GM18951 (cell line): ENCODE results near the gene RABGAP1L.

Experiments
- POLR2A ChIP-seq: IDR thresholded peaks from 4 replicates; pipeline ENCODE4 v1.6.1; 2011; ENCODE audit warnings: mild to moderate bottlenecking; ENCODE audit not compliant: insufficient read length, insufficient read depth; ENCODE audit errors: extremely low read depth
- in situ Hi-C: fragments of 300-500 bp; cut with MboI; formaldehyde crosslinking; loops from one replicate; pipeline ENCODE4 v1.12.0; 2022; ENCODE audit warnings: low sequenced_read_pairs, mixed read lengths, inconsistent platforms; ENCODE audit not compliant: unreplicated experiment

RABGAP1L gene

DNA sequence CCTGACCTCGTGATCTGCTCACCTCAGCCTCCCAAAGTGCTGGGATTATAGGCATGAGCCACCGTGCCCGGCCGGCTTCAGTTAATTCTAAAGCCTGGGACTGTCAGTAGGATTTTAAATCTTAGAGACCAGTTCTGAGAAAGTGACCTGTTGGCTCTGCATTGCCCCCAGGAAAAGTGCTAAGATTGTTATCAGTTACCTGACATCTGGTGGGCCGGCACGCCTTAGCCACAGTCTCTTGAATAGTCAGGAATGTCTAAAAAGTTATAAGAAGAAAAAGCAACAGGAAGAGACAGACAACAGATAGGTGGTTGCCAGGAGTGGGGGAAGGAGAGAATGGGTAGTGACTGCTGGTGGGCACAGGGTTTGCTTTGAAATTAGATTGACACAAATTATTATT, 35.1 kb downstream of the RABGAP1L start:
- in situ Hi-C loops: no loop called here

DNA sequence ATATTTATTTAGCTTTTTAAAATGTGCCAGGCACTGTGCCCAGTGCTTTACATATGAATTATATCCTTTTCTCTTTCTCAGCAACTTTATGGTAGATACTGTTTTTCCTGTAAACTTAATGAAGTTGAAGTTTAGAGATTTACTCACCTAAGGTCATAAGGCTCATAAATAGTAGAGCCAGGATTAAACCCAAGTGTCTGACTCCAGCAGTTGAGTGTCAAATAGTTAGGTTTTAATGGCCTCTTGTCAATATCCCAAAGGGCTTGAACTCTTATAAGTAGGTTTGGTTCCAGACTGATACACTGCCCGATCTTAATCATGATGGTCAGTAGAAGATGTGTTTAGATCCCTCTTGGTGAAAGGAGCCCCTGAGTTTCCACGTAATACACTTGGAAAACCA, 37.8 kb downstream of the RABGAP1L start:
- in situ Hi-C loops: no loop called here
- TF ChIP-seq POLR2A: no peak

More for the DNA sequence above, 35.1 kb downstream of the RABGAP1L start:
- TF ChIP-seq POLR2A: no peak

DNA sequence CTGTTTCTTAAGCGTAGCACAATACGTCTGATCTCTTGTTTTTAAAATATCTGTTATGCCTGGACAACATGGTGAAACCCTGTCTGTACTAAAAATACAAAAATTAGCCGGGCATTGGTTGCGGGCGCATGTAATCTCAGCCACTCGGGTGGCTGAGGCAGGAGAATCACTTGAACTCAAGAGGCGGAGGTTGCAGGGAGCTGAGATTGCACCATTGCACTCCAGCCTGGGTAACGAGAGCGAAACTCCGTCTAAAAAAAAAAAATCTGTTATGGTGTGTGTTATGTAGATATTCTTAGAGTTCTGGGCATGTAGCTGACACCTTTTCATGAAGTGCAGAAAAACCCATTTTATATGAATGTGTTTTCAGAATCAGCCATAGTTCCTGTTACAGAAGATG, 38.2 kb downstream of the RABGAP1L start:
- in situ Hi-C loops: no loop called here
- TF ChIP-seq POLR2A: no peak

DNA sequence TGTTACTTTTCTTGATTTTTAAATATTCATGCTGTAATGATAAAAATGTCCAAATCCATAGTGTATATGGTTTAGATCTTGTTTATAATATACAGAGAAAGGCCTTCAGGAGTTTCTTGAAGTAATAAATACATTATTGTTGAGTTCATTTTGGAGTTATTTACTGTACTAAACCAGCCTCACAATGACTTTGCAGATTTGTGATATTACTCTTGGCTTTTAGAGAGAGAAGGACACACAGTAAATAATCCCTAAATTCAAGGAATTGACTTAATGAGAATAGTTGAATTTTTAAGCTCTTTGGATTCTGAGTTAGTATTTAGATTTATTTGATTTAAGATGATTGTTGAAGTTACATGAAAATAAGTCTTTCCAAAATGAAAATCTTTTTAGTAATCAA, 38.9 kb downstream of the RABGAP1L start:
- in situ Hi-C loops: no loop called here
- TF ChIP-seq POLR2A: no peak

DNA sequence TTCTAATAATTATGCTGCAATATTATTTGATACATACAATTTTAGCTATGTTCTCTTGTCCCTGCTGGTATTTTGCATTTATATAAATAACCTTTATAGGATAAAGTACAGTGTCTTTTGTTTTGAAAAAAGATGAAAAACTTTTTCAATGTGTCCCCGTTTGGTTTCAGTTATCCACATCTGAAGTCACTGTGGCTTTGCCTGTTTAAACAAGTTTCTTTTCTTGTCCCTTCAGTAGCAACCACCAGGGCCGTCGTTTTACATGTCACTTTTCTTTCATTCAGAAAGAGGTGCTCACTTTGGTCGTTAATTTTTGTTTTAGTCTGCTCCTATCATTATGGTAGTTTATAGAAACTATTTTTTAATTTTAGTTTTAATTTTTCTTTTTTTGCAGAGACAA, 41.4 kb downstream of the RABGAP1L start:
- TF ChIP-seq POLR2A: no peak
- in situ Hi-C loops: loop anchor here (25.0 kb wide), 1 partner anchor 738 kb away; no protein-coding TSS in a partner anchor

DNA sequence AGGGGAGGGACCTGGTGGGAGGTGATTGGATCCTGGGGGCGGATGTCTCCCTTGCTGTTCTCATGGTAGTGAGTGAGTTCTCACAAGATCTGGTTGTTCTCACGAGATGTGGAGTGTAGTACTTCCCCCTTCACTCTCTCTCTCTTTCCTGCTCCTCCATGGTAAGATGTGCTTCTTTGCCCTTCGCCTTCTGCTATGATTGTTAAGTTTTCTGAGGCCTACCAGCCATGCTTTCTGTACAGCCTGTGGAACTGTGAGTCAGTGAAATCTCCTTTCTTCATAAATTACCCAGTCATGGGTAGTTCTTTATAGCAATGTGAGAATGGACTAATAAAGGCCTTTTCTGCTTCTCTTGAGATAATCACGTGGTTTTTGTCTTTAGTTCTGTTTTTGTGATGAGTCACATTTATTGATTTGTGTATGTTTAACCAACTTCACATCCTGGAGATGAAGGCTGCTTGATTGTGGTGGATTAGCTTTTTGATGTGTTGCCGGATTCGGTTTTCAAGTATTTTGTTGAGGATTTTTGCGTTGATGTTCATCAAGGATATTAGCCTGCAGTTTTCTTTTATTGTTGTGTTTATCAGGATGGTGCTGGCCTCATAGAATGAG, 45.5 kb downstream of the RABGAP1L start:
- TF ChIP-seq POLR2A: no peak
- in situ Hi-C loops: loop anchor here (25.0 kb wide), 1 partner anchor 743 kb away; no protein-coding TSS in a partner anchor

DNA sequence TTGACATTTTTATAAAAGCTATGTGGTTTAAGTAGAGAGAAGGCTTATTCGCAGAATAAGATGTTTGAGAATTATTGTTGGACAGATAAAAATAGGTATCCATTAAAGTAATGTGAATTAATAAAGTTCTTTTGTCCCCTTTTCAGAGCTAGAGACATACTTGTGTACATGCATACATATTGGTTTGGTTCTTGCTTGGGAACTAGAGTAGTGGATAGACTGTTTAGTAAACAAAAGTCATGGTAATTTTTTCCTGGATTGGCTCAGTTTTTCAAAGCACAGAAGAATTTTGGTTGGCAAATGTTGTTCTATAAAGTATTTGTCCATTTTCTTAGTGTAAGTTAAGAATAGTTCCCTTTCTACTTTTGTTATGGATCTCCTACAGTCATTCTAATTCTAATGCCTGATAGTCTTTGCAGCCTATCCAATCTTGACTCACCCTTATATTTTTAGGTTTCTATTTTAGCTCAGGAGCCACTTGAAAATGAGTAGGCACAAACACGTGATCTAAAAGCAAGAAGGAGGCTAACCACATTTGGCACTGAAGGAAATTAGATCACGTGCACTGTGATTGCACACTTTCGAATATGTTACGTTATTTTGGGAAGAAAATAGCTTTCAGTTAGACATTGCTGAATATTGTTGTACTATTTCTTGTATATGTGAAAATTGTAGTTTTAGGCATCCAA, 47.0 kb downstream of the RABGAP1L start:
- TF ChIP-seq POLR2A: no peak
- in situ Hi-C loops: loop anchor here (25.0 kb wide), 1 partner anchor 744 kb away; no protein-coding TSS in a partner anchor

DNA sequence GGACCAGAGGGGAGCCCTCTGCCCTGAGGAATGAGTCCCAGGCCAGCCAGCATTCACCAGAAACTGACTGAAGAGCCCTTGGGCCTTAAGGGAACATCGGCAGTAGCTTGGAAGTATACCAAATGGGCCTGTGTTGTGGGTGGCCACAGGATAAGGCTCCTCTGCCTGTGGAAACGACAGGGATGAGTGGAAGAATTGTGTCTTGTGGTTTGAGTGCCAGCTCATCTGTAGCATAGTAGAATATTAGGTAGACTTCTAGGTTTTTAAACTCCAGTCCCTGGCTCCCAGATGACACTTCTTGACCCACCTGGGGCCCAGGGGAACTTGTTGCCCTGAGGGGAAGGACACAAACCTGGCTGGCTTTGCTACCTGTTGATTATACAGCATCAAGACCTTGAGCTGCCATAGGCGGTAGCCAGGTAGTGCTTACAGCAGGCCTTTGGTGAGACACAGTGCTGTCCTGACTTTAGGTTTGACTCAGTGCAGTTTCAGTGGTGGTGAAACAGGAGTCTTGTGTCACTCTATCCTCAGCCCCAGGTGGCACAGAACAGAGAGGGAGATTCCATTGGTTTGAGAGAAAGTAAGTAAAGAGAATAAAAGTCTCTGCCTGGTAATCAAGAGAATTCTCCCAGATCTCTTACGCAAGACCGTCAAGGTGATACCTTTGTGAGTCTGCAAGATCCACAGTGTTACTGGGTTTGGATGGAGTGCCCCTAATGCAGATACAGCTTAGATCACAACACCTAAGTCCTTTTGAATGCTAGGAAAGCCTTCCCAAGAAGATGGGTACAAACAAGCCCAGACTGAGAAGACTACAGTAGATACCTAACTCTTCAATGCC, 50.2 kb downstream of the RABGAP1L start:
- in situ Hi-C loops: loop anchor here (25.0 kb wide), 1 partner anchor 747 kb away; no protein-coding TSS in a partner anchor
- no peak for TF ChIP-seq POLR2A

DNA sequence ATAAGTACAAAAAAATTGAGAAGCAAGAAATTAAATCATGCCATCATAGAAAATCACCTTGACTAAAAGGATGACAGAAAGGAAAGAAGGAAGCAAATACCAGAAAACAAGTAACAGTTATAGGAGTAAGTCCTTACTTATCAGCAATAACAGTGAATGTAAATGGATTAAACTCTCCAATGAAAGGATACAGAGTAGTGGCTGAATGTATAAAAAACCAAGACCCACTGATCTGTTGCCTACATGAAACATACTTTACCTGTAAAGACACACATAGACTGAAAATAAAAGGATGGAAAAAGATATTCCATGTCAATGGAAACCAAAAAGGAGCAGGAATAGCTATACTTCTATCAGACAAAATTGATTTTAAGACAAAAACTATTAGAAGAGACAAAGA, 52.2 kb downstream of the RABGAP1L start:
- in situ Hi-C loops: loop anchor here (25.0 kb wide), 1 partner anchor 749 kb away; no protein-coding TSS in a partner anchor
- TF ChIP-seq POLR2A: no peak

DNA sequence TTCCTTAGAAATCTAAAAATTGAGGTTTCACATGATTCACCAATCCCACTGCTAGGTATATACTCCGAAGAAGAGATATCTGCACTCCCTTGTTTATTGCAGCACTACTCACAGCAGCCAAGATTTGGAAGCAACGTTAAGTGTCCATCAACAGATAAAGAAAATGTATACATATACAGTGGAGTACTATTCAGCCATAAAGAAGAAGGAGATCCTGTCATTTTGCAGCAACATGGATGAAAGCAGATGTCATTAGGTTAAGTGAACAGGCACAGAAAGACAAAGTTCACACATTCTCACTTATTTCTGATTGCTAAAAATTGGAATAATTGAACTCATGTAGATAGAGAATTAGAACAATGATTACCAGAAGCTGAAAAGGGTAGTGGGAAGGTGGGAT, 56.4 kb downstream of the RABGAP1L start:
- TF ChIP-seq POLR2A: no peak
- in situ Hi-C loops: loop anchor here (25.0 kb wide), 1 partner anchor 753 kb away; no protein-coding TSS in a partner anchor

DNA sequence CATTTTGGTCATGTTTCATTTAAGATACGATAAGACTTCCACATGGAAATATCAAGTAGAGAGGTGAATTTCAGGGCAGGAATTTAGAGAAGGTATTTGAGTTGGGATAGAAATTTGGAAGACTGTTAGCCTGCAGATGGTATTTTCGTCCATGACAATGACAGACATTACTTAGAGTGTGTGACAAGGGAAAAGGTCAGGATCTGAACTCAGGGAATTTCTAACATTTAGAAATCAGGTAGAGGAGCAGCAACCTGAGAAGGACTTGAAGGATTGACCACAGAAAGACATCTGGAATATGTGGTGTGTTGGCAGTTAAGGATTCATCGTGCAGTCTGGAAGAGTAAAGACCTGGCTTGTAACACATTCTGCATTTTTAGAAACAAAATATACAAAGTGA, 57.9 kb downstream of the RABGAP1L start:
- TF ChIP-seq POLR2A: no peak
- in situ Hi-C loops: loop anchor here (25.0 kb wide), 1 partner anchor 755 kb away; no protein-coding TSS in a partner anchor

DNA sequence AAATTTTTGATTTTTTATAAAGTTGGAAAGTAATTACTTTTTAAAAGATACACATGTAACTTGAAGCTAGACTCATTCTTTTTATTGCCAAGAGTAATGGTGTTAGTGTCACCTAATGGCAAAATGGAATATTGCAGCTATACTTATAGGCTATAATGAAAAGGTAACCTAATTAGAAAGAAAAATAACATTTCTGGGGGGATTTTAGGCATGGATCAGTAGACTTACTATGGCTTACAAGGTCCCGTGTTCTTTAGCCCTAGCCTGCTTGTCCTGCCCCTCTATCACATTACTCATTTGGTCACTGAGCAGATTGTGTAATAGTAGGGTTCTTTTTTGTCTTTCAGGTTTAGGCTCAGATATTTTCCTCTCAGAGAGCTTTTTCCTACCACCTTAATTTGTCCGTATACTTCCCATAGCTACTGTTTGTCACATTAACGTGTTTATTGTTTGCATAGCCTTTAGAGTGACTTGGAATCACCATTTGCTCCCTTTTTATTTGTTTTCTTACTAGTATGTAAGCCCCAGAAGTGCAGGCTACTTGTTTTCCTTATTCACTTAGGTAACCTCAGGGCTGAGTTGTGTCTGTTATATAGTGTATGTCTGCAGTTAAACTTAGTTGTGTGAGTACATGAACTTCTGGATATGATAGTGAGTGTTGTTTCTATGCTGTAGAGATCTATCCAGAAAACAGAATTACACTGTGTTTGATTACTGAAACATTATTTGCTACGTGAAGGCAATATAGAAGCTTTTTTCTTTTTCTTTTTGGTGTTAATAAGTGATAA, 58.7 kb downstream of the RABGAP1L start:
- TF ChIP-seq POLR2A: no peak
- in situ Hi-C loops: loop anchor here (25.0 kb wide), 1 partner anchor 756 kb away; no protein-coding TSS in a partner anchor
